HG03558 (cell line): Measurements from ENCODE around the gene SMARCB1.

Experiments used
- ATAC-seq: cut with Tn5 transposase; IDR thresholded peaks from one replicate; pipeline ENCODE4 v1.9.1; 2021; ENCODE audit warnings: moderate number of reproducible peaks; ENCODE audit not compliant: unreplicated experiment; ENCODE audit errors: extremely low read depth

SMARCB1 gene

DNA sequence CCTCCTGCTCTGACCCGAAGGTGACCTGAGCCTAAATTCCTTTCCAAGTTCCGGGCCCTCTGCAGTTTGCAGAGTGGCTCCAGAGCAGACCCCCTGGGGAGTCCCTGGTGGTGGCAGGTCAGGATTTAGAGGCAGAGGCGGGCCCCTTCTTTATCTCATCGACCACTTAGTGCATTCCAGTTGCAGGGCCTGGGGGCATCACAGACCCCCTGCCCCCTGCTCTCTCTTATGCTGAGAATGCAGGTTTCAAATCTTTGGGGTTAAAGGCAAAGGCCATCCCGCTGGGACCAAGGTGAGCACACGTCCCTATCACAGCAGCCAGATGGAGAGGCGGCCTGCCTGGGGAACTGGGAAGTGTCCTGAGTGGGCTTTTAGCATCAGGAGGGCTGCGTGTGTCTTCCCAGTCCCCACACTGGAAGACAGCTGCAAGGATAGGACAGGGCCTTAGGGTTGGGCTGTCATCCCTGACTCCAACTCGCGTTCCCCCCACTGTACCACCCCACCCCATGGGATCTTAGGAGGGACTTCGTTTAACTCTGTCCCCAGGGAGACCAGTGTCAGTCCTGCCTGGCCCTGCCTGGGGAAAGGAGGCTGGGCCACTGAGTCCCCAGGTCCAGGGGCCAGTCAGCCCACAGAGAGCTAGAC is 40.7 kb downstream of the SMARCB1 start:
- no peak for ATAC-seq

DNA sequence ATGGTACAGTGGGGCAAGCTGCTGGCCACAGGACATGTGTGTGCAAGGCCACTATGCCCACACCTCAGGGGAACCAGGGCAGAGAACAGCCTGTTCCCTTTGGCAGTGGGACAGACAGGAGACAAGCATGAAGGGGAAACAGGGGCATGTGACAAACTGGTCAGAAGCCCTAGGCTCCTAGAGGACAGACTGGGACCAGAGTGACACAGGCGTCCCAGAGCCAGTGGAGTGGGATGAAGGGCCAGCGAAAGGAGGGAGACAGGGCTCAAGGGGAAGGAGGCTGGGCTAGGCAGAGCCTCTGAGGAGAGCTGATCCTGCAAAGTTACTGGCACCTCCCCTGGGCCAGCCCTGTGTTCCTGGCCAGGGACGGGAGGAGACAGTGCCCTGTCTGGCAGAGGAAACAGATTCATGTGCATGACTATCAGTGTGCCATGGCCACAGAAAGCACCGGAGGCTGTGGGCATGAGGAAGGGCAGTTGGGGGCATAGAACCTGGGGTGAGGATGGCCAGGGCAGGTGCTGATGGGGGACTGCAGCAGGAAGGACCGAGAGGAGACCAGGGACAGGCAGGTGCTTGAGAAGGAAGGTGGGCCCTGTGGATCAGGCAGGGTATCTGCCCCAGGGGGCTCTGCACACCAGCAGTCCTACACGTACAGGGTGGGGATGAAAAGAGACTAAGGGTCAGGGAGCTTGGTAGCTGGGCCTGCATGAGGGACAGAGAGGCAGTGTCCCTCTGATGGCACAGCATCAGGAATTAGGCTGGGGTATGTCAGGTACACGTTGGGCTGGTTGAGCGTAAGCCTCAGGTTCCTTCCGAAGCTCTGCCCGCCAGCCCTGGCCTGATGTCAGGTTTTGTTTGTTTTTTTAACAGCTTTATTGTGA is 42.3 kb downstream of the SMARCB1 start:
- no peak for ATAC-seq

DNA sequence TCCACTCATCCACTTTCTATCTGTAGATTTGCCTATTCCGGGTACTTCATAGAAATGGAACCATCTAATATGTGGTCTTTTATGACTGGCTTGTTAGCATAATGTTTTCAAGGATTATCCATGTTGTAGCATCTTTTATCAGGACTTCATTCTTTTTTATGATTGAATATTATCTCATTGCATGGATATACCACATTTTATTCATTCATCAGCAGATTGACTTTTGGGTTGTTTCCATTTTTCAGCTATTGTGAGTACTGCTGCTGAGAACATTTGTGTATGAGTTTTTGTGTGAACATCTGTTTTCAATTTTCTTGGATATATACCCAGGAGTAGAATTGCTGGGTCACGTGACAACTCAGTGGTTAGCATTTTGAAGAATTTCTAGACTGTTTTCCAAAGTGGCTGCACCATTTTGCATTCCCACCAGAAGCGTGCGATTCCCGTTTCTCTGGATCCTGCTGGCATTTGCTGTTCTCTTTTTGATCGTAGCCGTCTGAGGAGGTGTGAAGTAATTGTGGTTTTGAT is 43.1 kb downstream of the SMARCB1 start:
- no peak for ATAC-seq

DNA sequence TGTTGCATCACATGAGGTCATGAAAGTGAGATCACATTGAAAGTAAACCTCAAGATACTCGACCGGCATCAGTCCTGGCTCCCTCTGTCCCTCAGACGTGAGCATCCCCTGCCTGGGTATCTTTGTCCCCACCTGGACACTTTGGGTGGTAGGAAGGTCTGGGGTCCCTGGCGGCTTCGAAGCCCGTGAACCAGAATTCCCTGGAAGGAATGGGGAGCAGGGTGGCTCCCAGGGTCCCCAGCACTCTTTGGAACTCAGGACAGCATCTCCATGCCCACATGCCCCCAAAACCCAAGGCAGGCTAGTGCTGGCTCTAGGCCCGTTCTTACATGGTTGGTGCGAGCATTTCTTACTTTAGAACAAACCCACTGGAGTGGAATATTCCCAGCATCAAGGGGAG is 44.5 kb downstream of the SMARCB1 start:
- no peak for ATAC-seq

DNA sequence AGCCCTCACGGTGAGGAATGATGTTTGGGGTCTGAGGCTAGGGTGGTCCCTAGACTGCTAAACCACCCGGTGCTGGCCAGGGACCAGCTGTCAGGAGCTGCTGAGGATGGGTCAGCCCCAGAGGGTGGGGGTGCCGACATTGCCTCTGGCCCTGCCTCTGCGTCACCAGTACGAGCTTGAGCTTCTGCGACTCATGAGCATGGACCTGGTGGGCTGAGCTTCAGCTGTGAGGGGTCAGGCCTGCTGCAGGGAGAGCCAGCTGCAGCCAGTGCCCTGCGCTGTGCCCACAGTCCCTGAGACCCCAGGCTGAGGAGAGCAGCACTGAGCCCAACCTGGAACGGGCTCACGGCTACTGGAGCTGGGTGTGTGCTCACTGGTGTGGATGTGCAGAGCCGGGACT is 45.0 kb downstream of the SMARCB1 start:
- no peak for ATAC-seq

DNA sequence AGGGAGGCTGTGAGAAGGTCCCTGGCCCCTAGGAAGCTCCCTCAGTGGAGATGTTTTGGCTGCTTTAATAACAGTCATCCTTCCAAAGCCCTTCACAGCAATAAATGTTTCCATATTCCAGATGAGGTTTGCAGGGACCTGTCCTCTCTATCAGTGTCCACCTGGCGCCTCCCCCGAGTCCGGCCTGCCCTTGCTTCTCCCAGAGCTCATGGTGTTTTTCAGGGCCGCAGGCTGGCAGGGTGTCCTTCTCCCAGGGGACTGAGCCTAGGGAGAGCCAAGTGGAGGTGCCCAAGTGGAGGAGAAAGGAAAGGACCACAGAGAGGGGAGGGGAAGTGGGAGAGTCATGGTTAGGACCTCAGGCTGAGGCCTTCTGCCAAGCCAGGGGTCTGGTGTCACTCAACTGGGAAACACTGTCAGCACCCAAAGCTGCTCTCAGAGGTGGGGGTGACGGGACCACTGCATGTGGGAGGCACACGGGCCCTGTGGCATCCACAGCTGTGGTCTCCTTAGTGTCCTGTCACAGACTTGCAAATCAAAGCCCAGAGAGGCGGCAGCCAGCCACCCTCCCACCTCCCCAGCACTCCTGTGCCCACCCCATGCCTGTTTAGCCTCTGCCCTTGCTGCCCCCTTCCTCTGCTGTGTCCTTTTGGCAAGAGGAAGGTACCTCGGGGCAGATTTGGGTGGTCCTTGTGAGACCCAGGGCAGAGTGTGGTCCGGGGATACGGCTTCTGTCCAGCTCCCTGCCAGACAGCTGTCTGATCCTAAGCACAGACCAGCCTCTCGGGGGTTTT is 45.7 kb downstream of the SMARCB1 start:
- ATAC-seq = no peak

DNA sequence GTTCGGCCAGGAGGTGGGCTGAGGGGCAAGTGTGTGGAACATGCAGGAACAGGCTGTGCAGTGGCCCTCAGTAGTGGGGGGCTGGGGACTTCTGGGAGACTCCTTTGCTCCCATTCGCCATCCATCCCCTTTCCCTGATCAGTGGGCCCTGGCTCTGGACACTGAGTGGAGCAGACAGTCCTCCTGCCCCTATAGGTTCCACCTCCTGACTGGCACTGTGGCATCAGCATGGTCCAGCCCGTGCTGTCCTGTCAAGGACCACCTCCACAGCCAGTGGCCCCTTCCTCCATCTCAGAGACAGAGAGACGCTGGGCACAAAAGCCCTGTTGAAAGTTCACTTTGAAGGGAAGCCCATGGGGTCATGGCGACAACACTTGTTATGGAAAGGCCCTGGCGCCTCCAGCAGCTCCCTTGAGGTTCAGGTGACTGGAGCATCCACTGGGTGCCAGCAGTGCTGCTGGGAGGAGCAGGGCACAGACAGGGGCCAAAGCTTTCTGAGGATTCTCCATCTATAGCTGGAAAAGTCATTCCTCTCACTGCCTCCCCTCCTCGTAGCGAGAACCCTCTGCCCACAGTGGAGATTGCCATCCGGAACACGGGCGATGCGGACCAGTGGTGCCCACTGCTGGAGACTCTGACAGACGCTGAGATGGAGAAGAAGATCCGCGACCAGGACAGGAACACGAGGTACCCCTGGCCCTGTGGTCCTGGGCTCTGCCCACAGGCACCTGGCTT is 46.4 kb downstream of the SMARCB1 start:
- ATAC-seq = no peak

DNA sequence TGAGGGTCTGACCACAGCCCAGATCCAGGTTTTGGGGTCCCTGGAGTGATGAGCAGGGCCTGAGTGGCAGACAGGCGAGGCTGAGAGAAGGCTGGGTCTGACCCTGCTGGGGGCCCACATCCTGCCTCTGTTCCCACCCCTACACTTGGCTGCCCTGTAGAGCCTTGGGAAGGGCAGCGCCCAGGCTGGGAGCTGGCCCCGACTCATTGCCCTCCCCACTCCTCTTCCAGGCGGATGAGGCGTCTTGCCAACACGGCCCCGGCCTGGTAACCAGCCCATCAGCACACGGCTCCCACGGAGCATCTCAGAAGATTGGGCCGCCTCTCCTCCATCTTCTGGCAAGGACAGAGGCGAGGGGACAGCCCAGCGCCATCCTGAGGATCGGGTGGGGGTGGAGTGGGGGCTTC is 47.1 kb downstream of the SMARCB1 start:
- ATAC-seq = no peak

DNA sequence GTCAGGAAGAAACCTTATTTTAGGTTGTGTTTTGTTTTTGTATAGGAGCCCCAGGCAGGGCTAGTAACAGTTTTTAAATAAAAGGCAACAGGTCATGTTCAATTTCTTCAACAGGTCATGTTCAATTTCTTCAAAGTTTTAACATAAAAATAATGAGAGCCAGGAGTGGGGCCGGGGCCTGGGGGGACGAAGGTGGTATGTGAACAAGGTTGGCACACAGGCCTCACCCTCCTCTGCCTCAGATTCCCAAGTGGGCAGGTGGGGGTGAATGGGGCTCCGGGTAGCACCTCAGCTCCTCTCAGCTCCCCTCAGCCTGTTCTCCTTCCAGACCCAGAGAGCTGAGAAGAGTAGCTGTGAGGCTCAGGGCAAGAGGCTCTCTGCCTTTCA is 47.6 kb downstream of the SMARCB1 start:
- ATAC-seq = no peak

DNA sequence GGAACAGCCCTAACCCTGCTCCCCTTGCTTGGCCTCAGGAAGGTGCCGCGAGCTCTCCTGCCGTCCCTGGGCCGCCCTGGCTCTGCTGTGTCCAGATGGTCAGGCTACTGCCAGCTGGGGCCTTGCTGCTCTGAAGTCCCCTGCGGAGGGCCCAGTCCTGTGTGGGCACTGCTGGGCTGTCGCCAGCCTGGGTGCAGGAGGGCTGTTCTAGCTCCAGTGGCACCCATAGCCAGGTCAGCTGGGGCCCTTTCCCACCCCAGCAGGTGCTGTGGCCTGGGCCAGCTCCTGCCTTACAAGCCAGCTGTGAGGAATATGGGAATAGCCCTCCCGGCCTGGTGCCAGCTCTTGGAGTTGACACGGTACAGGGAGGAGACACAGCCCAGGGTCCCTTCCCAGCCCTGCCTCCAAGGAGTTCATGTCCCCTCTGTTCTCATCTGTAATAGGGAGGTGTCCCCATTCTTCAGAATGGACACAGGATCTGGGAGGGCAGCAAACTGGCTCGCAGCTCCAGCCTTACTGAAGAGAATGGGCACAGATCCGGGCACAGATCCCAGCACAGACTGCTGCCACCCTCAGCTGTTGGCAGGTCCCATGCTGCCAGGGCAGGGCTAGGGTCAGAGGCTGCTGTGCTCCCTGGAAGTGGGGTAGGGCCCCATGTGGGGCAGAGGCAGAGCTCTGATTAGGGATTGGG is 48.2 kb downstream of the SMARCB1 start:
- ATAC-seq = no peak

DNA sequence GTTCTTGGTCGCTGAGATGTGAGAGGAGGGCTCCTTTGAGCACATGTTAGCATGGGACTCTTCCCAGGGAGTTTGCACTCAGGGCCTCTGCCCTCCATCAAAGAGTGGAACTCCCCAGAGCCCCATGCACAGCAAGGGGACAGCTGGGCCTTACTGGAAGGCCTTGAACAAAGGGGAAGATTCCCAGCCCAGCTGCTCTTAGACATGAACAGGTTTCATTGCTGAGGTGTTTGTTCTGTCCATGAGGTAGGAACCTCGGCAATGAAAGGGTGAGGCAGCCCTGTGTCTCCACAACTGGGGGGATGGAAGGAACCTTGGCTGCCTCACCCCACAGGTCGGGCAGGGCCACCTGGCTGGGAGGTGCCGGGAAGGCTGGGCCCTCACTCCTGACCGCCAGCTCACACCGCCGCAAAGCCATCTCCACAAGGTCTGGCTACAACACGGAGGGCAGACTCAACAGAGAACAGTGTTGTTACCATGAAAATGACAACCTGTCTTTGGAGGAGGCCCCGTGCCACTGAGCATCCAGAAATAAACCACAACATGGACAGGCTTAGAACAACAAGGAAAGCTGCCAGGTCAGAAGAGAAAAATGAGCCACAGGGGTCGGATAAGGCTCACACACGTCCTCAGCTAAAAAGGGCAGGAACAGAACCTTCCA is 48.8 kb downstream of the SMARCB1 start:
- no peak for ATAC-seq

DNA sequence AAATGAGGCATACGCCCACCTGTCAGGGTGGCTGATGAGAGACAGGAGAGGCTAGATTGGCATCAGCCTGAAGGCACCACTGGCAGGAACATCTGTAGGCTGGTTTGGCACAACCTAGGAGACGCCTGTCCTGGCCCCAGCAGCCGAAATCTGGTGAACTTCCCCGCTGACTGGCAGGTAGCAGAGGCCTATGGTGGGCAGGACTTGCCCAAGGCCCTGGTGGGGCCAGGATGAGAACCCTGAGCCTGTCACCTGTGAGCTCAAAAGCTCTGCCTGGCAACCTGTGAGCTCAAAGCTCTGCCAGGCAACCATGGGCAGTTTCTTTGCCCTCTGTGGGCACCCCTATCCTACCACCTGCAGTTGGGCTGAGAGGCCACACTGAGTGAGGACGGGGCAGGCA is 49.5 kb downstream of the SMARCB1 start:
- no peak for ATAC-seq

DNA sequence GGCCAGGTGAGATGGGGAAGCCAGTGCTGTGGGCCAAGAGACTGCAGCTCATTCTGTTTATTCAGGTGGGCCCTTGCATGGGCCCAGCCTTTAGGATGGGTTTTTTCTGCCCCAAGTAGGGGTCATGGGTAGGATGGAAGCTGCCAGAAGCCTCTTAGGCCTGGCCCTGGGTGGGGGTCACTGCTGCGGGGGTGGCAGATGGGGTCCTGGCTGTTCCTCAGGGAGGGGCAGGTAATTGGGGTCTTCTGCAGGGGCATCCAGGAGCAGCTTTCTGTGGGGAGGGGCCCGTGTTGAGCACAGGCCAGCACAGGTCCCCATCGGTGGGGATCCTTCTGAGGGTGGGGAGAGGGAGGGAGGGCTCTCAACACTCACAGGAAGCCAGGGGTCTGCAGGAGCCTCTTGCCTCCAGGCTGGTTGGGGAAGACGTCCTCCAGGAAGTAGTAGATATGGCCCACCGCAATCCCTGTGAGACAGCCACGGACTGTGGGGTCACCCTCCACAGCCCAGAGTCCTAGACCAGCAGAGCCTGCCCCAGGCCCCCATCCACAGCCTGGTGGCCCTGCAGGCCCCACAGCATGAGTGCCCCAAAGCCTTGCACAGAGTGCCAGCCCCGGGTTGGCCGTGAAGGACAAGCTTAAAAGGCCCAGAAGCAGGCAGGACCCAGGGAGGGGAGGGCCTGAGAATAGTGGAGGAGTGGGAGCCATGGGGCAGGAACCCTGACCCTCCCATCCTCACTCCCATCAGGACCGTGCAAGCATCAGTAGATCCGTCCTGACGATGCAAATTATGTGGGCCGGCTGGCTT is 50.1 kb downstream of the SMARCB1 start:
- no peak for ATAC-seq

DNA sequence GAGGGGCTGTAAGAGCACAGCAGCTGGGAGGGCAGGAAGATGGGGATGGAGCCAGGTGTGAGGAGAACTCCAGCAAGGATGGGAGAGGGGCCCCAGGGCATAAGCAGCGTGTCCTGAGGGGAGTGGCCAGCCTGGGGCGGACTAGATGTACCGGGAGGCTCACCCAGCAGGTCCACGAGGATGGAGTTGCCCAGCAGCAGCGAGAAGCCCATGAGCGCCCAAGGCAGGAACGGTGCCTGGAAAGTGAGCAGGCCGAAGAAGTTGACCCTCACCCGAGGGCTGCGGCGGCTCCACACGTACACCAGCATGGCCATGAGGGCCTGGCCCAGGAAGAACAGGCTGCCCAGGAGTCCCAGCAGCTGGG is 50.7 kb downstream of the SMARCB1 start:
- no peak for ATAC-seq

DNA sequence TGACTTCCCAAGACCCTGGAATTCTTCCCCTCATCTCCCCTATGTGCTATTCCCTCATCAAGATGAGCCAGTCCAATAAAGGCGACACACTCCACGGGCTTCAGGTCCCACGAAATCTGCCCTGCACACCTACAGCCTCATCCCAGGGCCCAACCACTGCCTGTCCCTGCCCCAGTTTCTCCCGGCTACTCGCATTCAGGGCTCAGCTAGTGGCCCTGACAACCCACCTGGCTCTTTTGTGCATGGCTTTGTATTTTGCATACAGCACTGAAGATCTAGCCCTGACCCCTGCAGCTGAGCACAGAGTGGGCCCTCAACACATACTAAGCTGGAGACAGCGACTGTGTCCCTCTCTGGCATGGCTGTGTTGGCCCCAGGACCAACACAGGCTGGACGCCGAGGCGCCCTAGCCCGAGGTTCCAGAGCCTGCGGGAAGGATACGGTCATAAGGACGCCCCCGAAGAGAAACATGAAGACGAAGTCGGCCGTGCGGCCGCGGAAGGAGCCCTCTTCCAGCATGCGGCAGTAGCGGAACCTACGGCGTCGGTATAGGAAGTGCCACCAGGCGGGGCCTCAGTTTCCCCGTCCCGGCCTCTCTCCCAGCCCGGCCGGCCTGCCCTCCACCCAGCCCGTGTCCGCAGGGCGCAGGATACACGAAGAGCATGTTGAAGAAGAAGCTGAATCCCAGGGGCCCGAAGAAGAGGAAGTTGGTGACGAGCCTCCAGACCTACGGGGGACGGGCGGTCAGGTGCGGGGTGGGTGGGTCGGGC is 51.3 kb downstream of the SMARCB1 start:
- no peak for ATAC-seq

DNA sequence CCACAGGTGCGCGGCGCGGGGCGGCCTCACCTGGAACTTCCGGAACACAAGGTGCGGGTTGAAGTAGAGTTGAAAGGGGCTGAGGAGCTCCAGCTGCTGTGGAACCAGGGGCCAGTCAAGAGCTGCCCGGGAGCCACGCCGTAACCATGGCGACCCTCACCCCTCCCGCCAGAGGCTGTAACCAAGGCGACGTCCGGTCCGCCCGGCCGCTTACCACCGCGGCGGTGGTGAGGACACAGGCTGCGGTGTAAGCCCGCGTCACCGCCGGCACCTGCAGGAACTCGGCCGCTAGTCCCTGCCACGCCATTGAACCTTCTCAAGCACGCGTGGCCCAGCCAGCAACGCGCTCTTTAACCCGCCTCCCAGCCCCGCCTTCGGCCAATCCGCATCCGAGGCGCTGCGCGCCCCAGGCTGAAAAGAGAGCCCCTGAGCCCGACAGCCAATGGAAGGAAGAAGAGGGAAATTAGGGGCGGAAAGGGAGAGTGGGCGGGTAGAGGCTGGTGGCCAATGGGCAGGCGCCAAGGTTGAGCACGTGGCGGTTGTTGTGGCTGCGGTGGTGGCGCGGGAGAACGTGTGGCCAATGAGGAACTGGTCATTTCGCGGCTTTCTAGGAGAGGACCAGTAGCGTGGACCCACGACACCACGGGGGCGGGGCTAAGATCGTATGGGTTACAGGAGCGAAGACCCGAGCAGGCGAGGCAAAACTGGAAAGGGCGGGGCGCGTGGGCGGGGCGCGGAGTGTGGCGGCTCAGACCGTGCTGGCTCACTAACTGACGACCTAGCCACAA is 52.1 kb downstream of the SMARCB1 start, which contains the start of gene DERL3:
Gene DERL3 (minus strand): TSS at position 326 of the 788 bp plus-strand sequence. CDS start 19 bp downstream, at position 307.
- peak; percentile 42 for ATAC-seq

DNA sequence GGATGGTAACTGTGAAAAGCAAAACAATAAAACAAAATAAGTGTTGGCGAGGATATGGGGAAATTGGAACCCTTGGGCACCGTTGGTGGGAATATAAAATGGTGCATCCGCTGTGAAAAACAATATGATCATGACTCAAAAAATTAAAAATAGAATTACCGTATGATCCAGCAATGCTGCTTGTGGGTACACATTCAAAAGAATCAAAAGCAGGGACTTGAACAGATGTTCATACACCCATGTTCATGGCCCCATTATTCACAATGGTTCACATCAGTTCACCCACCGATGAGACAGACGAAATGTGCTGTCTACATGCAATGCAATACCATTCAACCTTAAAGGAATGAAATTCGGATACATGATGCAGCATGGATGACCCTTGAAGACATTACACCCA is 53.3 kb downstream of the SMARCB1 start:
- ATAC-seq = no peak
